ENCODE measurements around the gene VSX1.

DNA sequence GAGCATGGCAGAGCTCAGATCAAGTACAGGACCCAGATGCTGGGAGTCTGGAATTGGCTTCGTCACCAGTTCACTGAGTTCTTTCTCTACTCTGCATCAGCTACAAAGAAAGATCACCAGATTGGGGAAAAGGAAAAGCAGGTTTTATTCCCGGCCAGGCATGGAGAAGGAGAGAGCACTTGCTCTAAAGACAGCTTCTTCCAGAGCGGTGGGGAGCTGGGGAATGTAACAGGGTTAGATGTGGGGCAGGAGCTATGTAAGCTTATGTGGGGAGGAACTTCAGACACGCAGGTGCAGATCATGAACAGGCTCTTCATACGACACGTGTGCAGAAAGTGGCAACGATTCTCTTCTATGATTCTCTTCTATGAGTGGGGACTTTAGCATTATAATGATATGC is 19.1 kb downstream of the VSX1 start:
- TF ChIP-seq, protein P1, sequence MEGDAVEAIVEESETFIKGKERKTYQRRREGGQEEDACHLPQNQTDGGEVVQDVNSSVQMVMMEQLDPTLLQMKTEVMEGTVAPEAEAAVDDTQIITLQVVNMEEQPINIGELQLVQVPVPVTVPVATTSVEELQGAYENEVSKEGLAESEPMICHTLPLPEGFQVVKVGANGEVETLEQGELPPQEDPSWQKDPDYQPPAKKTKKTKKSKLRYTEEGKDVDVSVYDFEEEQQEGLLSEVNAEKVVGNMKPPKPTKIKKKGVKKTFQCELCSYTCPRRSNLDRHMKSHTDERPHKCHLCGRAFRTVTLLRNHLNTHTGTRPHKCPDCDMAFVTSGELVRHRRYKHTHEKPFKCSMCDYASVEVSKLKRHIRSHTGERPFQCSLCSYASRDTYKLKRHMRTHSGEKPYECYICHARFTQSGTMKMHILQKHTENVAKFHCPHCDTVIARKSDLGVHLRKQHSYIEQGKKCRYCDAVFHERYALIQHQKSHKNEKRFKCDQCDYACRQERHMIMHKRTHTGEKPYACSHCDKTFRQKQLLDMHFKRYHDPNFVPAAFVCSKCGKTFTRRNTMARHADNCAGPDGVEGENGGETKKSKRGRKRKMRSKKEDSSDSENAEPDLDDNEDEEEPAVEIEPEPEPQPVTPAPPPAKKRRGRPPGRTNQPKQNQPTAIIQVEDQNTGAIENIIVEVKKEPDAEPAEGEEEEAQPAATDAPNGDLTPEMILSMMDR (IDR thresholded peaks at IDR 0.05): no peak
- TF ChIP-seq EP300 (IDR thresholded peaks at IDR 0.05): no peak
- TF ChIP-seq POLR2A (IDR thresholded peaks at IDR 0.05): no peak

Measured in ovary (tissue), 3 donors.